ENCODE data around the gene LRMDA.

LRMDA gene

GRCh38 chr10:75401569-75402485, 29.6 kb upstream of the LRMDA start, which contains the start of gene ZNF503:
Gene ZNF503 (minus strand): TSS chr10:75401764. CDS start chr10:75401419, 345 bp downstream.
- in situ Hi-C loops (cut with HindIII; ENCODE audit: low sequenced_read_pairs) = no loop called here

- in situ Hi-C loops (cut with HindIII; ENCODE audit: low sequenced_read_pairs) = no loop called here
Observed at GRCh38 chr10:75402486-75403143, 28.8 kb upstream of the LRMDA start.

- in situ Hi-C loops (cut with HindIII; ENCODE audit: low sequenced_read_pairs) = no loop called here
Observed at GRCh38 chr10:75403144-75403938, 28.1 kb upstream of the LRMDA start.

DNA sequence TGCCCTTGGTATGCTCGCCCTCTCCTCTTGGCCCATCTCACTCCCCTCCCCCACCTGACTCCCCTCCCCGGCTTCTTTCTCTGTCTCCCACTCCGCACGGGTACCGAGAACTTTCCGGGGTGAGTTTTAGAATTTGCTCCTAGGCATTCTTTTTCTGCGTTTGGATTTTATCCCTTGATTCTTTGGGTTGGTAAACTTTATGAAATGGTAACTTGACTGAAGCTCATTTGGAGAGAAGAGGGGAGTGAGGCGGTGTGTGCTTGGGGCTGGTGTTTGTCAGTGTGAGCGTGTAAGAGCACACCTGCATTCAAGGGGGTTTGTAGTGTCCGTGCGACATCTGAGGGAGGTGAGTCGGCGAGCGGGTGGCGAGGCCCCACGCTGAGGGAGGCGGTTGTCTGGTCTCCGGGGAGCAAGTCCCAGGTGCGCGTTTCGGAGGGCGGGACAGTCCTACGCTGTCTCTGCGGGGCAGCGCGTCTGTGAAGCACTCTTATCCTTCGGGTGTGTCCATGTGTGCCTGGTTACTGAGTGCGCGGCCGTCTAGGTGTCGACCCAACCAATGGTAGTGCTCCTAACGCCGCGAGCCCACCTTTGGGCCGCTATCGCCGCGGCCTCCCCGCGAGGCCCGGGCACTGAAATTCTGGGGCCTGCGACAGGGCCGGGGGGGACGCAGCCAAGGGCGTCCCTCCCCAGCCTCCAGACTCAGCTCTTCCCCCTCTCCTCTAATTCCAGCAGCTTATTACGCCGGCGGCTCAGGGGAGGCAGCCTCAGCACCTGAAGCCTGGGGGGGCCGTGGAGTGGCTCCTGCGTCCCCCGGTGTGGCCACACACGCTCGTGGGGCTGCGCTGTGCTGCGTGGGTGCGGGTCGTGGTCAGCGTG, 27.2 kb upstream of the LRMDA start:
- in situ Hi-C loops (cut with HindIII; ENCODE audit: low sequenced_read_pairs) = no loop called here

- in situ Hi-C loops (cut with HindIII; ENCODE audit: low sequenced_read_pairs) = no loop called here
Observed at GRCh38 chr10:75404815-75405597, 26.4 kb upstream of the LRMDA start.

DNA sequence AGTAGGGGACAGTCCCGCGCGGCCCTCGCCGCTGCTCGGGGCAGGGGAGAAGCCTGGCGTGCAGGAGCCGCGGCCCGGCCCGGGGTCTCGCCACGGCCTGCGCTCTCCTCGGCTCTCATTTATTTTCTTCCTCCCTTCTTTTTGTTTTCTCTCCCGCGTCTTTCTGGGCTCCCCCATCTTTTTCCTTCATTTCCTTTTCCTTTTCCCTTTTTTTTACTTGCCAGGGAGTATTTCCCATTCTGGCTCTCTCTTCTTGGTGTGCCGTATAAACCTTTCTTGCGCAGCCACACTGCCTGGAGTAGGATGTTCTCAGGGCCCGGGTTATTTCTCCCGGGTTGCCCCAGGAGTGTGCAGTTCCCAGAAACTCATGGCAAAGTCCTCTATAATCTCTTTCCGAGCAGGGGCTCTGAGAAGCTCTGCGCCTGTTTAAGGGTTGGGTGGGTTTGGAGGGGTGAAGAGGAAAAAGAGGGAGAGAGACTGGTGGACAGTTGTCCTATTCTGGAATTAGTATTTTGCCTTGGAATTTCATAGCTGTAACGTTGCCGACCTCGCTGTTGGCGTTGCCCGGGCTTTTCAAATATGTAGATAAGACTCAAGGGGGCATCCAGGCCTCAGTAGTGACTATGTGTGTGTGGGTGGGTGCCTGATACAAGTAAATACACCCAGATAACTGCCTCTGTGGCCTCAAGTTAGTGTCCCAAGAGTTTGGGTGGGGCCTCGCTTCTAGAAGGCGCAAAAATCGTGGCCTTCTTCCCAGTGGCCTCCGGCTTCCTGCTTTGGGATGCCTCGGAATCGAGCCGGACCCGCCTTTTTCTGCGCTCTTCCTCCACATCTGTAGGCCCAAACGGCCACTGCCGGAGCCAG, 25.6 kb upstream of the LRMDA start:
- in situ Hi-C loops (cut with HindIII; ENCODE audit: low sequenced_read_pairs) = no loop called here

GRCh38 chr10:75406462-75407223, 24.8 kb upstream of the LRMDA start:
- in situ Hi-C loops (cut with HindIII; ENCODE audit: low sequenced_read_pairs) = no loop called here

- in situ Hi-C loops (cut with HindIII; ENCODE audit: low sequenced_read_pairs) = no loop called here
Observed at GRCh38 chr10:75407224-75407712, 24.2 kb upstream of the LRMDA start.

- in situ Hi-C loops (cut with HindIII; ENCODE audit: low sequenced_read_pairs) = no loop called here
Observed at GRCh38 chr10:75407713-75408508, 23.5 kb upstream of the LRMDA start.

- in situ Hi-C loops (cut with HindIII; ENCODE audit: low sequenced_read_pairs) = no loop called here
Observed at GRCh38 chr10:75408509-75408875, 22.9 kb upstream of the LRMDA start.

GRCh38 chr10:75408911-75409885, 22.2 kb upstream of the LRMDA start:
- in situ Hi-C loops (cut with HindIII; ENCODE audit: low sequenced_read_pairs) = no loop called here

DNA sequence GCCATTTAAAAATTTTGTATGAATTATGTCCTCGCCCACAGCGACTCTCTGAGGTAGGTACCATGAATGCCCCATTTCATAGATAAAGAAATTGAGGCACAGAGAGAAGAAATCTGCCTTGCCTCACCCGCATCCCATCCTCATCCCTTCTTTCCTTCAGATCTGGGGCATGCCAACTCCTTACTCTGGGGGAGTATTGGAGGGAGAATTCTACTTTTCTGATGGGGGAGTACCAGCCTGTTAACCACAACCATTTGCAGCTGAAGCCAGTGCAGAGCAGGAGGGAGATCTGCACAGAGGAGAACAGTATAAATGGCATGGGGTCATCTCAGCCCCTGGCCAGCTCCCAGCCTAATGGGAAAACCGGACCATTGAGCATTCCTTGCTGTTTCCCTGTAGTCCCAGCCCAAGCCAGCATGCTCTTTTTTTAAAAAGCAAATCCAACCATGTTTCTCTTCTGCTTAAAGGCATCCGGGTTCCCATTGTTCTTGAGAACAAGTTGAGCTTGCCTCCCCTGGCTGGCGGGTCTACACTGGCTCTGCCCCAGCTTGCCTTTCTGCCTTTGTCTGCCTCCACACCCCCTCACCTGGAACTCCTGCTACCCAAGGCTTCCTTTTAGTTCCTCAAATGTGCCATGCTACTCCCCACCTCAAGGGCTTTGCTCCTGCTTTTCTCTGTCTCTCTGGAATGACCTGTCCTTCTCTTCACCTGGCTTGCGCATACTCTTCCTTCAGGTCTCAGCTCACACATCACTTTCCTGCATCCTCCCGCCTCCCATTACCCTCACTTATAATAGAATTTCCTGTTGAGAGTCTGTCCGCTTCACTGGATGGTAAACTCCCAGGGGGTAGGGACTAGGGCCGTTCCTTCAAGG, 21.1 kb upstream of the LRMDA start:
- in situ Hi-C loops (cut with HindIII; ENCODE audit: low sequenced_read_pairs) = loop anchor here (10.0 kb wide), 1 partner anchor 894 kb away; no protein-coding TSS in a partner anchor

DNA sequence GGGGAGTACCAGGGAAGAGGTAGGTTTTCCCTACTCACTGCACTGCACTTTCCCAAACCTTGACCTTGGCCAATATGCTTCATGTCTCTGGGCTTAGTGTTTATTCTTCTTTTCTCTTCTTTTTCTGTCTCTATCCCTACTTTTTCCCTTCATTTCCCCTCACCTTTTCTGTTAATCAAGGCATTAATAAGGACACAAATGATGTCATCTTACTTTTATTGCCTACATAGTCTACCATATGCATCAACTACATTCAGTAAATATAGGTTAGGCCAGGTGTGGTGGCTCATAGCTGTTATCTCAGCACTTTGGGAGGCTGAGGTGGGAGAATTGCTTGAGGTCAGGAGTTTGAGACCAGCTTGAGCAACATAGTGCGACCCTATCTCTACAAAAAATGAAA, 16.9 kb upstream of the LRMDA start:
- in situ Hi-C loops (cut with HindIII; ENCODE audit: low sequenced_read_pairs) = loop anchor here (10.0 kb wide), 1 partner anchor 890 kb away; no protein-coding TSS in a partner anchor

- in situ Hi-C loops (cut with HindIII; ENCODE audit: low sequenced_read_pairs) = loop anchor here (10.0 kb wide), 1 partner anchor 887 kb away; no protein-coding TSS in a partner anchor
Observed at GRCh38 chr10:75417522-75417927, 13.9 kb upstream of the LRMDA start.
